CD4-positive, alpha-beta T cell treated with Interleukin-15 for 4 hours (primary cell): Measurements from ENCODE around the gene ELMO2.
A peak's percentile ranks its signal among the peaks of the same experiment; 100 is the strongest.

Experiments used
- DNase-seq: peaks from one replicate; pipeline ENCODE4 v3.0.0-alpha.2; 2020; ENCODE audit warnings: low spot score

ELMO2 gene

DNA sequence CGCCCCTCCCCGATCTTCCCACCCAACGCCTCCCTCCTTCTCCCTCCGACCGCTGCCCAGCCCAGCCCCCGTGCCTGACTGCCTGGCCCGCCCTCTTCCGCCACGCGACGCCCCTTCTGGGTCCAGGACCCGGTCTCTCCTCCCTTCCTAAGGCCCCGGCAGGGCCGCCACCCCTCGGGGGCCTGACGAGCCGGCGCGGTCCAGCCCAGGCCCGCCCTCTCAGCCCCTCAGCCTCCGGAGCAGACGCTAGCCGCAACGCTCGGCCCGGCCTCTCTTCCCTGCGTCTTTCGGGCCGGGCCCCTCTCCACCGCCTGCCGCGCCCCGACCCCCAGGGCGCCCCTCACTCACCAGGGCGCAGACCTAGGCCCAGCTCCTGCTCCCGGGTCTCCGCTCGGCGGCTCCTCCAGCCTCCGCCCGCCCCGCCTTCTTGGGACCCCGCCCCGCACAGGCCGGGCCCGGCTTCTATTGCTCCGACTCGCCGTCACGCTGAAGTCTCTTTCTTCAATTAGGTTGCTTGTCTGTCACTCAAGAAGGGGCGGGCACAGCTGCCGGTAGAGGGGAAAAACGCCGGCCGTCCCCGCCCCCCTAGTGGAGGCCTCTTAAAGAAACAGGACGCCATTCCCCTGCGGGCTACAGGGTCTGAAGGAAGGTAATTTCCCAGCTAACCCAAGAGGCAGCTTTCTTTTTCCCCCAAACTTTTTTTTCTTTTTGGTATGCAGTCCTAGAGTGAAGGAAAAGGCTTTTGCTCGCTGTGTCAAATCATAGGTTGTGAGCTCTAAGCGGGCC is at the start of gene ELMO2:
ELMO2 (minus strand) TSS at position 416 of the 786 bp plus-strand sequence. CDS start 12,133 bp downstream, outside the sequence.
- peak; percentile 95 for DNase-seq

- no peak for DNase-seq
Observed at GRCh38 chr20:46455729-46456128, 49.3 kb upstream of the ELMO2 start.

GRCh38 chr20:46446851-46447250 is 40.4 kb upstream of the ELMO2 start:
- no peak for DNase-seq

DNA sequence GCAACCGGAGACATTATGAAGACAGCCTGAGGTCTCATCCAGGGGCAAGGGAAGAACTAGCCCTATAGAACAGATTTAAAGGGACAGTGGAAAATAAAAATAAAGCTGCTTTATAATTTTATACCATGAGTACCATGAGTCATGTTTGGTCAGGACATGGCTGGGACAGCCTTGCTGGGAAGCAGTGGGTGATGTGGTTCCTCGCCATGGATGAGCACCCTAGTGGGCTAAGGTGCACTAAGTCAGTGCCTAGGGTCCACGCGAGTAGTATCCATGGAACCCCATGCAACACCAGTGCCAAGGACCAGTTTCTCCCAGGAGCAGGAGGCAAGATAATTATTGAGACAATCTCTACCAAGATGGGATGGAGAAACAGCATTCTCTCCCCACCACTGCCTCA is 33.4 kb upstream of the ELMO2 start:
- no peak for DNase-seq

- peak; percentile 24 for DNase-seq
Observed at GRCh38 chr20:46438156-46438750, 31.8 kb upstream of the ELMO2 start.

DNA sequence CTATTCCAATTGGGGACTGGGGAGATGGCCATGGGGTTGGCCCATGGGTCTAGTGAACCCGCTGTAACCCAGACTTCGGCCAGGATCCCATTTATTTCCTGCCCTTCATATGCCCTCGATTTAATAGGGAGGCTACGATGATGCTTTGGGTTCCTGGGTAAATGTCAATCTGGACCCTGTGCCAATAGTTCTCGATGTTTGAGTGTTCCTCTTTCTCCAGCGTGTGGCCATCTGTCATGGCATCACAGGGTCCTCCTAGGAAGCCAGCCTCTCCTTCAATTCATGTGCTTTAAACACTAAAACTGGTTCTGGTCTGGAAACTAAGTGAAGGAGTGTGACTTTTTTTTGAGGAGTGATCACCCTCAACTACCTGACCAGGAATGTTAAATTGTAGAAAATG is 28.7 kb upstream of the ELMO2 start:
- DNase-seq = no peak

DNA sequence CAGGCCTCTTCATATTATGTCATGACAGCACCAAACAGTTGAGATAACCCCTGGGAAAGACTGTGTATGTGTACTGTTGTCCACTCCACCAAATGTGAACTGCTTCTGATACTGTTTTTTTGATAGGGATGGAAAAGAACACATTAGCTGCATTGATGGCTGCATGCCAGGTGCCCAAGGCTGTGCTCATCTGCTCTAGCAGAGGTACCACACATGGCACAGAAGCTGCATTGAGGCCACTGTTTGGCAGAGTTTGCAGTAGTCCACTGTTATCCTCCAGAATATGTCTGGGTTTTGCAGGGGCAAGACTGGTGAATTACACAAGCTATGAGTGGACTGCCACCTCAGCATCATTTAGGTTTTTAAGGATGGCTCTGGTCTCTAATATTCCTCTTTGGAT is 28.2 kb upstream of the ELMO2 start:
- DNase-seq = no peak

GRCh38 chr20:46433051-46433450 is 26.6 kb upstream of the ELMO2 start:
- DNase-seq = no peak

- DNase-seq = no peak
Observed at GRCh38 chr20:46430921-46431712, 24.7 kb upstream of the ELMO2 start.

GRCh38 chr20:46427384-46427783 is 21.0 kb upstream of the ELMO2 start:
- no peak for DNase-seq

DNA sequence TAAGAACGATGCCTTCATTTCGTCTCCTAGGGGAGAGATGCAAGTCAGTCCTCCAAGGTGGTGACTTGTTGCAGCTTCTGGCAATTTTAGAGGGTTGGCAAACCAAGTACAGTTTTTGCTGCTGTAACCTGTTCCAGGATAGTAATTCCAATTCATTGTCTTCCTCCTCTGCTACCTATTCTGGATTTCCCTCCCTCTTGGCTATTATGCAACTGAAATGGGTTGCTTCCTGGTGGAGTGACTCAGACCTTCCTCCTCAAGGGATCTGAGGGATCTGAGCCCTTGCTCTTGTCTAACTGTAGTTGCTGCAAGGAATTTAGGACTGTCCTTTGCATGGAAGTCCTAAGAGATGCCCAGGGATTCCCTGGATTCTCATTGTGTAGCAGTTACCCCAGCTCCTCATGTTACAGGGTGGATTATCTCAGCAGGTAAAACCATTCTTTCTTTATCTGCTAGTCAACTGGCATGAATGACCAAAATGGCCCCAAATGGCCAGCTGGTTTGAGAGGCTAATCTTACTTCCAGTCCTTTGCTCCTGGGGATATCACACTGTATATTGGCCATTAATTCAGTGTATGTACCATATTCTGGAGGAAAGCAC is 17.6 kb upstream of the ELMO2 start:
- no peak for DNase-seq

DNA sequence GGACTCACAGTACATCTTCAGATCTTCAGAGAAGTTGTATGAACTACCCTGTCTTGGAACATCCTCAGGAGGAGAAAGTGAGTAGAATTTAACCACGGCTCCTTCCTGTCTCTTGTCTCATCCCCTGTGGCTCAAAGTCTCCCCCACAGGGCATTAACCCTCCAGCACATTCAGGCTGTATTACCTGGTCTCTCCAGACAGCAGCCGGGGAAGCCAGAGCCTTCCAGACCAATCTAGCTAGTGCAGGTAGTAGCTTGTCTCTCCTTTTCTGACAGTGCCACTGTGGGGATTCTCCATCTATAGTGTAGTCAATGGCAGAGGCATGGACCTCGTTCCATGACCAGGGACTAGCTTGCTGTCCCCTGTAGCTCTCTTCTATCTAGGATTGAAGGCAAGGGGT is 16.9 kb upstream of the ELMO2 start:
- DNase-seq = no peak

DNA sequence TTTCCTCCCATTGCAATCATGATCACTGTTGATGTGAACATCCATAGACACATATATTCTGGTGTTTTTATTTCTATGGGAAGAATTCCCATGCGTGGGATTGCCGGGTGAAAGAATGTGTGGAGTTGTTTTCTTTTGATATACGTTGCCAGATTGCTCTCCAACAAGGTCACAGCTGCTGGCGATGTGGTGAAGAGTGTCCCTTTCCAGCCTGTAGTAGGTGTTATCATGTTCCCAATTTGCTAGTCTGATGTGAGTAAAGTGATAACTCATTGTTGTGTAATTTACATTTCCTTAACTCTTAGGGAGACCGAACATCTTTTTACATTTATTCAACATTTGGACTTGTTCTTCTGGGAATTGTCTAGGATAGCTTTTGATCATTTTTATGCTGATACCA is 14.5 kb upstream of the ELMO2 start:
- DNase-seq = no peak

- no peak for DNase-seq
Observed at GRCh38 chr20:46419882-46420281, 13.5 kb upstream of the ELMO2 start.

- no peak for DNase-seq
Observed at GRCh38 chr20:46416839-46417238, 10.4 kb upstream of the ELMO2 start.

DNA sequence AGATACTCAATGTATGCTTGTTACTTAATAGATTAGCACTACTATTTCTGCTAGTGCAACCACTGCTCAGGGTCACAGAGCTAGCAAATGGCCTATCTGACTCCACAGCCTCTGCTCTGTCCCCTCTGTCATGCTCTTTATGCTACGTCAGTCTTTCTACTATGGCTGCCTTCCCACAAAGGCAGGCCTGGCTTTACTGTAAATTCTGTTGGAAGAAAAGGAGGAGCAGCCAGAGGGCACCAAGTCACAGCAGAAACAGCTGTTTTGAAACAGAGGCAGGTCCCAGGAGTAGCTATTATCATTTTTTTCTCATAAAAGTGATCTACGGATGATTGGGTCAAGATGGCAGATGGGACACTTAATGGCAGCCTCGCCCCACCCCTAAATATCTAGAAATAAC is 10.0 kb upstream of the ELMO2 start:
- DNase-seq = no peak

GRCh38 chr20:46415773-46416172 is 9.4 kb upstream of the ELMO2 start:
- no peak for DNase-seq

DNA sequence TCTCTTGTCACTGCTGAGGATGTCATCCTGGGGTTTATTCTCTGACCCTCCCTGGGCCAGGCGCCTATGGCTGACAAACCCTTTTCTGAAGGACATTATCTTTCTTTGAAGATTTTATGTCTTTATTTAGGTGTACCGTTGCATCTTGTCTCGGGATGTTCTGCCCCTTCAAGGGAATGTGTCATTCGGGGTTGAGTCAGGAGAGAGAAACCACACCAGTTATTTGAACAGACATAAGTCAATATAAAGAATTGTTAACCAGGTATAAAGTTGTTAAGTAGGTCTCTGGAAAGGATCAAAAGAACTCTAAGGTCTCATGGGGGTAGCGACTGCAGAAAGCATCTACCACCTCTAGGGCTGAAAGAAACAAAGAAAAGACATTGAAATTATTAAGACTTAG is 8.2 kb upstream of the ELMO2 start:
- no peak for DNase-seq

- no peak for DNase-seq
Observed at GRCh38 chr20:46411637-46412036, 5.2 kb upstream of the ELMO2 start.

DNA sequence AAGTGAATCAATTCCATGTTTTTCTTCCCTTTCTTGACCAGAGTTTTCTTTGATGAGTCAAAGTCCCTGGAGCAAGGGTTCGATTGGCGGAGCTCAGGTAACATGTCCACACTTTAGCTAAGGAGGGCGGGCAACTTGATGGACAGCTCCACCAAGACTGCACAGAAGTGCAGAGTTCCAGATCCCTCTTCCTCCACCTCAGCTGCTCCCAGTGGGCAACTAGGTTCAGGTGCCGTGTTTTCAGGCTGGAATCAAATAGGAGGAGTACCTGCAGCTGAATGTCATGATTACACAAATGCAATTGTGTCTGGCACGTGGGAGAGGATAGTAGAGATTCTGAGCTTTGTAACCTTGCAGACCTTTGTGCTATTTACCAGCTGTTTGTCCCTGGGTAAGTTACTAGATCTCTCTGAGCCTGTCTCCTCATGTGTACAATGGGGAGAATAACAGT is 1.9 kb upstream of the ELMO2 start:
- no peak for DNase-seq

- no peak for DNase-seq
Observed at GRCh38 chr20:46407671-46407996, 1.2 kb upstream of the ELMO2 start.

- DNase-seq = peak; percentile 75
Observed at GRCh38 chr20:46406986-46407670, 713 bp upstream of the ELMO2 start.
